H1 (cell line): Measurements from ENCODE around the gene CSTF3. TPM values are rescaled to one million over a fixed set of nuclear protein-coding genes. Genes with fewer than 3 reads are reported as not detected.

Experiments
- KDM4A ChIP-seq: IDR thresholded peaks from one replicate; pipeline ENCODE4 v1.7.1; 2012; ENCODE audit warnings: low read depth, mild to moderate bottlenecking, moderate library complexity, low read length, inconsistent platforms; ENCODE audit not compliant: severe bottlenecking
- NANOG ChIP-seq: IDR thresholded peaks from 2 replicates; pipeline ENCODE4 v1.6.1; 2011; ENCODE audit warnings: low read length, low read depth, mild to moderate bottlenecking, inconsistent platforms; ENCODE audit not compliant: insufficient read depth, poor library complexity, severe bottlenecking
- POLR2A ChIP-seq, 2 experiments: IDR thresholded peaks; 1 replicate in 1 of 2; 2 replicates in 1 of 2; pipeline ENCODE4 v1.6.1; 2011; ENCODE audit warnings: low read depth in 2 of 2, low read length in 2 of 2, mild to moderate bottlenecking in 2 of 2; ENCODE audit errors: control extremely low read depth in 1 of 2
- POU5F1 ChIP-seq: IDR thresholded peaks from 2 replicates; pipeline ENCODE4 v1.6.1; 2011; ENCODE audit warnings: low read depth, mild to moderate bottlenecking, low read length, moderate library complexity
- RAD21 ChIP-seq, 2 experiments: IDR thresholded peaks in 1 of 2; conservative IDR thresholded peaks in 1 of 2; 2 replicates each; pipeline ENCODE4 v1.6.1; 2011; ENCODE audit warnings: low read depth in 2 of 2, low read length in 2 of 2, improper control_type of control experiment in 1 of 2, inconsistent platforms in 1 of 2, mild to moderate bottlenecking in 1 of 2, moderate library complexity in 1 of 2
- SAP30 ChIP-seq: fragments of 300-600 bp; sonication (generic); IDR thresholded peaks from 2 replicates; pipeline ENCODE4 v1.7.1; 2012; ENCODE audit warnings: low read length, moderate library complexity, mild to moderate bottlenecking, inconsistent platforms; ENCODE audit not compliant: insufficient read depth, insufficient replicate concordance
- SIX5 ChIP-seq: IDR thresholded peaks from 2 replicates; pipeline ENCODE4 v1.6.1; 2011; ENCODE audit warnings: mild to moderate bottlenecking, low read depth, low read length
- SP1 ChIP-seq: IDR thresholded peaks from 2 replicates; pipeline ENCODE4 v1.6.1; 2011; ENCODE audit warnings: low read depth, low read length
- TAF7 ChIP-seq: optimal IDR thresholded peaks from 2 replicates; pipeline ENCODE3; 2011; ENCODE audit warnings: low read depth, mild to moderate bottlenecking, inconsistent platforms, low read length, moderate library complexity, borderline replicate concordance
- TBP ChIP-seq: IDR thresholded peaks from 2 replicates; pipeline ENCODE4 v1.6.1; 2011; ENCODE audit warnings: low read depth, low read length, improper control_type of control experiment
- polyA plus RNA-seq, 7 experiments: library from polyadenylated mRNA; depleted of rRNA in 3 of 7; stranded (reverse) in 5 of 7; unstranded in 2 of 7; fragments of >200 nt in 5 of 7; fragments of 200-250 nt in 2 of 7; gene quantifications; 1 replicate in 5 of 7; 2 replicates in 1 of 7; 4 replicates in 1 of 7; pipeline versions ENCODE4 v1.2.1 to v1.2.3, GENCODE V29; 2011 to 2013; ENCODE audit warnings: missing spikeins in 2 of 7, mixed read lengths in 2 of 7
- total RNA-seq: library from RNA; stranded (reverse); fragmentation: NEBNext Ultra II Directional; extraction: Animal tissue kit (Norgen Biotek cat#: 25700); gene quantifications from 2 replicates; pipeline ENCODE4 v1.2.1, GENCODE V29; 2021
- TF ChIP-seq, protein P1 (sequence below): fragments of 300-600 bp; sonication (generic); IDR thresholded peaks from 2 replicates; pipeline ENCODE4 v1.7.1; 2012; ENCODE audit warnings: low read length, moderate library complexity, mild to moderate bottlenecking, inconsistent platforms; ENCODE audit not compliant: insufficient replicate concordance

CSTF3 gene
- total and polyA plus RNA-seq, 2 of the 8 experiments (the other 6 are each of a cell fraction or from before 2014, with no cell fraction given) = 22.3 to 54.7 TPM

DNA sequence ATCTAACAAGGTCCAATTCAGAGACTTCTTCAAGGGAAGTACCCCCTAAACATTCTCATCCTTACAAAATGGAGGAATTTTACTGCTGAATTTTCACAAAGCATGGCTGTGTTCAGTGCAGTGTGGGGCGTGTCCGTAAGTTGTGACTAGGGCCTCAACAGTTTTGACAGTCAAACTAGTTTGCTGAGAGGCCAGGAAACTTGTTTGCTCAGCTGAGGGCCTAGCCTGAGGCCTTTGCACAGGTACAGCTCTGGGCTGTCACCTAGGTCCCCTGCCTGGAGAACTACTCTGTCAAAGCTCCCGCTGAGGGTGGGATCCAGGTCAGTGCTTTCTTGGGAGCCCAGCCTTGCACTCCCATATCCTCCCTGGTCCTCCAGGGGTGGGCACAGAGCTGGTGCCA is 94.0 kb downstream of the CSTF3 start (continued):
- TF ChIP-seq, protein P1, sequence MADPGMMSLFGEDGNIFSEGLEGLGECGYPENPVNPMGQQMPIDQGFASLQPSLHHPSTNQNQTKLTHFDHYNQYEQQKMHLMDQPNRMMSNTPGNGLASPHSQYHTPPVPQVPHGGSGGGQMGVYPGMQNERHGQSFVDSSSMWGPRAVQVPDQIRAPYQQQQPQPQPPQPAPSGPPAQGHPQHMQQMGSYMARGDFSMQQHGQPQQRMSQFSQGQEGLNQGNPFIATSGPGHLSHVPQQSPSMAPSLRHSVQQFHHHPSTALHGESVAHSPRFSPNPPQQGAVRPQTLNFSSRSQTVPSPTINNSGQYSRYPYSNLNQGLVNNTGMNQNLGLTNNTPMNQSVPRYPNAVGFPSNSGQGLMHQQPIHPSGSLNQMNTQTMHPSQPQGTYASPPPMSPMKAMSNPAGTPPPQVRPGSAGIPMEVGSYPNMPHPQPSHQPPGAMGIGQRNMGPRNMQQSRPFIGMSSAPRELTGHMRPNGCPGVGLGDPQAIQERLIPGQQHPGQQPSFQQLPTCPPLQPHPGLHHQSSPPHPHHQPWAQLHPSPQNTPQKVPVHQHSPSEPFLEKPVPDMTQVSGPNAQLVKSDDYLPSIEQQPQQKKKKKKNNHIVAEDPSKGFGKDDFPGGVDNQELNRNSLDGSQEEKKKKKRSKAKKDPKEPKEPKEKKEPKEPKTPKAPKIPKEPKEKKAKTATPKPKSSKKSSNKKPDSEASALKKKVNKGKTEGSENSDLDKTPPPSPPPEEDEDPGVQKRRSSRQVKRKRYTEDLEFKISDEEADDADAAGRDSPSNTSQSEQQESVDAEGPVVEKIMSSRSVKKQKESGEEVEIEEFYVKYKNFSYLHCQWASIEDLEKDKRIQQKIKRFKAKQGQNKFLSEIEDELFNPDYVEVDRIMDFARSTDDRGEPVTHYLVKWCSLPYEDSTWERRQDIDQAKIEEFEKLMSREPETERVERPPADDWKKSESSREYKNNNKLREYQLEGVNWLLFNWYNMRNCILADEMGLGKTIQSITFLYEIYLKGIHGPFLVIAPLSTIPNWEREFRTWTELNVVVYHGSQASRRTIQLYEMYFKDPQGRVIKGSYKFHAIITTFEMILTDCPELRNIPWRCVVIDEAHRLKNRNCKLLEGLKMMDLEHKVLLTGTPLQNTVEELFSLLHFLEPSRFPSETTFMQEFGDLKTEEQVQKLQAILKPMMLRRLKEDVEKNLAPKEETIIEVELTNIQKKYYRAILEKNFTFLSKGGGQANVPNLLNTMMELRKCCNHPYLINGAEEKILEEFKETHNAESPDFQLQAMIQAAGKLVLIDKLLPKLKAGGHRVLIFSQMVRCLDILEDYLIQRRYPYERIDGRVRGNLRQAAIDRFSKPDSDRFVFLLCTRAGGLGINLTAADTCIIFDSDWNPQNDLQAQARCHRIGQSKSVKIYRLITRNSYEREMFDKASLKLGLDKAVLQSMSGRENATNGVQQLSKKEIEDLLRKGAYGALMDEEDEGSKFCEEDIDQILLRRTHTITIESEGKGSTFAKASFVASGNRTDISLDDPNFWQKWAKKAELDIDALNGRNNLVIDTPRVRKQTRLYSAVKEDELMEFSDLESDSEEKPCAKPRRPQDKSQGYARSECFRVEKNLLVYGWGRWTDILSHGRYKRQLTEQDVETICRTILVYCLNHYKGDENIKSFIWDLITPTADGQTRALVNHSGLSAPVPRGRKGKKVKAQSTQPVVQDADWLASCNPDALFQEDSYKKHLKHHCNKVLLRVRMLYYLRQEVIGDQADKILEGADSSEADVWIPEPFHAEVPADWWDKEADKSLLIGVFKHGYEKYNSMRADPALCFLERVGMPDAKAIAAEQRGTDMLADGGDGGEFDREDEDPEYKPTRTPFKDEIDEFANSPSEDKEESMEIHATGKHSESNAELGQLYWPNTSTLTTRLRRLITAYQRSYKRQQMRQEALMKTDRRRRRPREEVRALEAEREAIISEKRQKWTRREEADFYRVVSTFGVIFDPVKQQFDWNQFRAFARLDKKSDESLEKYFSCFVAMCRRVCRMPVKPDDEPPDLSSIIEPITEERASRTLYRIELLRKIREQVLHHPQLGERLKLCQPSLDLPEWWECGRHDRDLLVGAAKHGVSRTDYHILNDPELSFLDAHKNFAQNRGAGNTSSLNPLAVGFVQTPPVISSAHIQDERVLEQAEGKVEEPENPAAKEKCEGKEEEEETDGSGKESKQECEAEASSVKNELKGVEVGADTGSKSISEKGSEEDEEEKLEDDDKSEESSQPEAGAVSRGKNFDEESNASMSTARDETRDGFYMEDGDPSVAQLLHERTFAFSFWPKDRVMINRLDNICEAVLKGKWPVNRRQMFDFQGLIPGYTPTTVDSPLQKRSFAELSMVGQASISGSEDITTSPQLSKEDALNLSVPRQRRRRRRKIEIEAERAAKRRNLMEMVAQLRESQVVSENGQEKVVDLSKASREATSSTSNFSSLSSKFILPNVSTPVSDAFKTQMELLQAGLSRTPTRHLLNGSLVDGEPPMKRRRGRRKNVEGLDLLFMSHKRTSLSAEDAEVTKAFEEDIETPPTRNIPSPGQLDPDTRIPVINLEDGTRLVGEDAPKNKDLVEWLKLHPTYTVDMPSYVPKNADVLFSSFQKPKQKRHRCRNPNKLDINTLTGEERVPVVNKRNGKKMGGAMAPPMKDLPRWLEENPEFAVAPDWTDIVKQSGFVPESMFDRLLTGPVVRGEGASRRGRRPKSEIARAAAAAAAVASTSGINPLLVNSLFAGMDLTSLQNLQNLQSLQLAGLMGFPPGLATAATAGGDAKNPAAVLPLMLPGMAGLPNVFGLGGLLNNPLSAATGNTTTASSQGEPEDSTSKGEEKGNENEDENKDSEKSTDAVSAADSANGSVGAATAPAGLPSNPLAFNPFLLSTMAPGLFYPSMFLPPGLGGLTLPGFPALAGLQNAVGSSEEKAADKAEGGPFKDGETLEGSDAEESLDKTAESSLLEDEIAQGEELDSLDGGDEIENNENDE = no peak
- TF ChIP-seq KDM4A = no peak
- TF ChIP-seq SIX5 = no peak
- no peak for TF ChIP-seq SP1
- TF ChIP-seq SAP30 = no peak
- no peak for TF ChIP-seq TBP
- no peak for TF ChIP-seq RAD21 (IDR thresholded peaks at IDR 0.05 in 1 of 2, conservative IDR thresholded peaks at IDR 0.05 in 1 of 2; ENCODE audit: low read depth in 2 of 2, low read length in 2 of 2)
- no peak for TF ChIP-seq POLR2A (IDR thresholded peaks at IDR 0.05; ENCODE audit: control extremely low read depth in 1 of 2, low read depth in 2 of 2, low read length in 2 of 2)
- no peak for TF ChIP-seq POU5F1
- no peak for TF ChIP-seq NANOG
- TF ChIP-seq TAF7 = no peak
